H1 (cell line): Measurements from ENCODE around the gene SMTN. TPM values are rescaled to one million over a fixed set of nuclear protein-coding genes. Genes with fewer than 3 reads are reported as not detected.

Experiments used
- BRCA1 ChIP-seq: IDR thresholded peaks from 2 replicates; pipeline ENCODE4 v1.6.1; 2012; ENCODE audit warnings: low read depth, low read length, improper control_type of control experiment
- CBX5 ChIP-seq: fragments of 300-800, 300-1000 bp; sonication (generic); IDR thresholded peaks from 2 replicates; pipeline ENCODE4 v1.7.1; 2016; ENCODE audit warnings: antibody characterized with exemption, low read length, low read depth
- RAD21 ChIP-seq, 2 experiments: IDR thresholded peaks in 1 of 2; conservative IDR thresholded peaks in 1 of 2; 2 replicates each; pipeline ENCODE4 v1.6.1; 2011; ENCODE audit warnings: low read depth in 2 of 2, low read length in 2 of 2, improper control_type of control experiment in 1 of 2, inconsistent platforms in 1 of 2, mild to moderate bottlenecking in 1 of 2, moderate library complexity in 1 of 2
- RFX5 ChIP-seq: IDR thresholded peaks from 2 replicates; pipeline ENCODE4 v1.6.1; 2011; ENCODE audit warnings: low read depth, low read length, improper control_type of control experiment, borderline replicate concordance
- TBP ChIP-seq: IDR thresholded peaks from 2 replicates; pipeline ENCODE4 v1.6.1; 2011; ENCODE audit warnings: low read depth, low read length, improper control_type of control experiment
- polyA plus RNA-seq, 7 experiments: library from polyadenylated mRNA; depleted of rRNA in 3 of 7; stranded (reverse) in 5 of 7; unstranded in 2 of 7; fragments of >200 nt in 5 of 7; fragments of 200-250 nt in 2 of 7; gene quantifications; 1 replicate in 5 of 7; 2 replicates in 1 of 7; 4 replicates in 1 of 7; pipeline versions ENCODE4 v1.2.1 to v1.2.3, GENCODE V29; 2011 to 2013; ENCODE audit warnings: missing spikeins in 2 of 7, mixed read lengths in 2 of 7
- total RNA-seq: library from RNA; stranded (reverse); fragmentation: NEBNext Ultra II Directional; extraction: Animal tissue kit (Norgen Biotek cat#: 25700); gene quantifications from 2 replicates; pipeline ENCODE4 v1.2.1, GENCODE V29; 2021

The SMTN gene
- total and polyA plus RNA-seq, 2 of the 8 experiments (the other 6 are each of a cell fraction or from before 2014, with no cell fraction given), result 12.3 to 20.8 TPM

DNA sequence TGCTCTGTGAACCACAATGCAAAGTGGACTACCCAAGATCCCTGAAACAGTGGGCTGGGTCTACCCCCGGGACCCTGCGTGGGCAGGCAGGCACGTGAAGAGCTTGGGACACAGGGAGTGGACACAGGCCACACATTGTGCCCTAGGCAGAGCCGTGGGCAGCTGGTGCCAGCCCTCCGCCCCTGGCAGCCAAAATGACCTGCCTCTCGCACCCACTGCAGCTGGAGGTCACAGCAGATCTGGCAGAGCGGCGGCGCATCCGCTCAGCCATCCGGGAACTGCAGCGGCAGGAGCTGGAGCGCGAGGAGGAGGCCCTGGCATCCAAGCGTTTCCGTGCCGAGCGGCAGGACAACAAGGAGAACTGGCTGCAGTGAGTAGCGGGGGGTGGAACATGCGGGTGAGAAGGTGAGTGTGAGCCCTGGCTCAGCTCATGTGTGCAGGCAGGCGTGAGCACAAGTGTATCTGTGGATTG lies 6.7 kb downstream of the SMTN start (continued):
- no peak for TF ChIP-seq RFX5
- no peak for TF ChIP-seq RAD21 (IDR thresholded peaks at IDR 0.05 in 1 of 2, conservative IDR thresholded peaks at IDR 0.05 in 1 of 2; ENCODE audit: low read depth in 2 of 2, low read length in 2 of 2)
- TF ChIP-seq TBP, result no peak
- no peak for TF ChIP-seq BRCA1
- no peak for TF ChIP-seq CBX5
- TF ChIP-seq, all 59 proteins: peak for 0
